Activated naive CD8-positive, alpha-beta T cell (primary cell): ENCODE measurements around the gene SRBD1.

Source experiments
- H3K27ac Mint-ChIP-seq: one replicate; pipeline ENCODE4 v1.8.0; 2021; ENCODE audit warnings: mixed read lengths
- H3K27me3 Mint-ChIP-seq: one replicate; pipeline ENCODE4 v1.8.0; 2021; ENCODE audit warnings: mixed read lengths
- H3K36me3 Mint-ChIP-seq: one replicate; pipeline ENCODE4 v1.8.0; 2021; ENCODE audit warnings: mixed read lengths
- H3K4me1 Mint-ChIP-seq: one replicate; pipeline ENCODE4 v1.8.0; 2021; ENCODE audit warnings: low read depth, mixed read lengths
- H3K4me3 Mint-ChIP-seq: one replicate; pipeline ENCODE4 v1.8.0; 2021; ENCODE audit warnings: mild to moderate bottlenecking, mixed read lengths
- H3K9me3 Mint-ChIP-seq: one replicate; pipeline ENCODE4 v1.8.0; 2021; ENCODE audit warnings: low read depth, mixed read lengths

SRBD1 gene

DNA sequence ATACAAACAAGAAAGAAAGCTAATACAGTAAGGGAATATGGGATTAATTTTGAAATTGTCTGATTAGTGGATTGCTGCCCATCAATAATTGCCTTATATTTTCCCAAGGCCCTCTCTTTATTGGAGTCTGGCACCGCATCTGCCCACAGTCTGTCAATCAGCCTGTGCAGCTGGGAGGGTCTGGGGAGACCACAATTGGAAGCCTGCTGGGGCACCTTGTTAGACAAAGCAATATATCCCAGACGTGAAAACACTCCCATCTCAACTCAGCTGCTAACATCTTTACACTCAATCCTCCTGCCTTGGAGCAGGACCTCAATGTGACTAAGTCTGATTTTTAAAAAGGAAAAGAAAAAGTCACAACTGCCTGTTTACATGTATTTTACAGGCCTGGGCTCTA is 258.6 kb downstream of the SRBD1 start:
- Mint-ChIP-seq H3K27ac (no peak overlapping the region), H3K9me3 (no peaks in the 10 kb centered on the region), H3K4me1 (no peaks in the 10 kb centered on the region), H3K4me3 (no peak overlapping the region), H3K27me3 (no peaks in the 10 kb centered on the region), H3K36me3 (no peaks in the 10 kb centered on the region)

DNA sequence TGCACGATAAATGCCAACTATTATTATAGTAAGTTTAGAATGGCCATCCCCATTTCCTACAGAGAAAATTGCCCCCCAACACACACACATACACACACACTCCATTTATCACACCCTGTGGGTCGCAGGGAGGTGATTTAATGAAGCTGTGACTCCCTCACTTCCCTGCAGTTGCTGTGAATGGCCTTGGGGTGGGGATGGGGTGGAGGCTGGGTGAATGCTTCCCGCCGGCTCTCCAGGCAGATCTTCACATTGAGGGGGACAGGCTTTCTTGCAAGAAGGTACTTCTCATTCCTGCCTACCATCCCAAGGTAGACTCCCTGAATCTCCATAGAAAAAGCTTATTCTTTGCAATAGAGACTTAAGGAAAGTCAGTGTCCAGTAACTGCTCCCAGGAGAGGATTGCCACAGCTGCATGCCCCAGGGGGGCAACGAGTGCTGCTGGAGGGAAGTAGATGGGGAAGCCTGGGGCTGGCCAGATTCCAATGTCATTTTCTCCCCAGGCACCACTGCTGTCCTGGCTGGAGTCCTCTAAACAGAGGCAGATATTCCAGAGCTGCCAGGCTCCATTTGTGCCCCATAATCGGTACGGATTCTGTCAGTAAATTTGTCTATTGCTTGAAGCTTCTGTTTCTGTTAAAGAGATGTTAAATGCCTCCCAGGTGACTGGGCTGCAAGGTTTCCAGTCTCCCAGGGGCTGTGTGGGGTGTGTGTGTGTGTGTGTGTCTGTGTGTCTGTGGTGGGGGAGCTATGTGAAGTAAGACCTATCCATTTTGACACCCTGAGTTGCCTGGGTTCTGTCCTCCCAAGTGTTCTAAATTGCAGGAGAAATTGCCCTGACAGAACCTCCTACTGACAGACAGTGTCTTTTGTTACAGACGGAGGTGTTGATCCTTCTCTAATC is 265.5 kb downstream of the SRBD1 start:
- Mint-ChIP-seq H3K9me3 (no peaks in the 10 kb centered on the region), H3K27me3 (peaks cover 1% of the 10 kb centered on the region), H3K4me3 (no peak overlapping the region), H3K4me1 (no peaks in the 10 kb centered on the region), H3K27ac (no peak overlapping the region), H3K36me3 (no peaks in the 10 kb centered on the region)

DNA sequence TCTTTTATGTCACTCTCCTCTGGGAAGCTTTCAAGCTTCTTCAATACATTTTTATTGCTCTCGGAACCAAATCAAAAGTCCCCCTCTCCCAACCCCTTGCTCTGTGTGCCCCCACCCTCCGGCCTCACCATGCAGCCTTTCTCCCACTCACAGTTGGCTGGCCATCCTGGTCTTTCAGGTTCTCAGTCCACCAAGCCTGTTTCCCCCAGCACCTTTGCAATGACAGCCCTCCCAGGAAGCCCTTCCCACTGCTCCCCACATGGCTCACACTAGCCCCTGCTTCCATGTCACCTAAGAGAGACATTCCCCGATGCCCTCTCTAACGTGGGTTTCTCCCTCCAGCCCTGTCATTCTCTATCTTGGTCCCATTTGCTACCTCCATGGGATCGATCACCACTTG is 266.6 kb downstream of the SRBD1 start:
- no peak overlapping the region for H3K4me3 Mint-ChIP-seq
- no peaks in the 10 kb centered on the region for H3K36me3 Mint-ChIP-seq
- no peak overlapping the region for H3K27ac Mint-ChIP-seq
- H3K4me1 Mint-ChIP-seq: no peaks in the 10 kb centered on the region
- H3K9me3 Mint-ChIP-seq: no peaks in the 10 kb centered on the region
- peaks cover 1% of the 10 kb centered on the region for H3K27me3 Mint-ChIP-seq

DNA sequence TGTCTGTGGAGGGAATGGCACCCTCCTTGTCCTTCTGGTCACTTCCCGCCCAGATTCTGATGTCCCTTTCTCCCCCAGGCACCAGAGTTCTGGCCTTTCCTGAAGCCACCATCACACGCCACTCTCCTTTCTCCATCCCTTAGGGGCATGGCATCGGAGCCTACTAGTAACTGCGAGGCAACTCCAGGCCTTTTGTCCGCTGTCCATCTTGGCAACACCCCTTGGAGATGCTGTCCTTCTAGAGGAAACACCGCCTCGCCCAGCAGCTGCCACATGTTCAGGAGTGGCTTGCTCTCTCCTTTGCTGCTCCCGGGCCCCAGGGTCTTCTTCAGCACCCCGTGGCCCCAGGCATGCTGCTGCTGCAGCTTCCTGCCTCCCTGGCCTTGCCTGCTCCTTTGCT is 267.0 kb downstream of the SRBD1 start:
- H3K27ac Mint-ChIP-seq: no peak overlapping the region
- H3K9me3 Mint-ChIP-seq: no peaks in the 10 kb centered on the region
- no peaks in the 10 kb centered on the region for H3K4me1 Mint-ChIP-seq
- H3K27me3 Mint-ChIP-seq: peaks cover 1% of the 10 kb centered on the region
- H3K4me3 Mint-ChIP-seq: no peak overlapping the region
- H3K36me3 Mint-ChIP-seq: no peaks in the 10 kb centered on the region

DNA sequence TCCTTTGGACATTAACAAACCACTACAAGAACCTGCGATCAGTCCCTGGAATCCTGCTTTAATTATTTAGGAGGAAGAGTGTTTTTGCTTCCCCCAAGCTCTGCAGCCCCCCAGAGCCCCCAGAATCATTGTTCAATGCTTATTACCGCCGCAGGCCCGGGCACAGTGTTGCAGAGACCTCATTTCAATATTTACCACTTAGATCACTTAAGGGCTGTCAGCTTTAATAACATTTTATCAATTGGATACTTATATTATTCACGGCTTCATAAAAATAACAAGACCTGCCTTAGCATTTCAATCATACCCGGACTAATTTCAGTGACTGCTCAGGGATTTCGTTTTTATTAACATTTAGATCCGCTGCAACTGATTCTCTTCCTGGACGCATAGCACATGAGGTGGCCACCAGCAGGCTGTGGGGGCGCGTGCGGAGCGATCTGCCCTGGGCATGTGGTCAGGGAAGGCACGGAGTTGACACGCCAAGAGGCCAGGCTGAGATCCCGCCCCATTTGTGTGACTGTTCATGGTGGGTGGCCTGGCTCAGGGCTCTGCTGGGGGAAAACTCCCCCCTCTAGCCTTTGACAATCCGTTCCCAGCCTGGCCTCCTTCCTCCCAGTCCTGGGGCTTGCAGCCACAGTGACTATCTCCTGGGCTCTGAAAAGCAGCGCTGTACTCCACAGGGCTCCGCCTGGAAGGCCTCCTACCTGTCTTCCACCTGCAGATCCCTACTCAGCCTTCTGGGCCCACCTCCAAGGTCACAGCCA is 267.6 kb downstream of the SRBD1 start:
- H3K4me3 Mint-ChIP-seq: no peak overlapping the region

DNA sequence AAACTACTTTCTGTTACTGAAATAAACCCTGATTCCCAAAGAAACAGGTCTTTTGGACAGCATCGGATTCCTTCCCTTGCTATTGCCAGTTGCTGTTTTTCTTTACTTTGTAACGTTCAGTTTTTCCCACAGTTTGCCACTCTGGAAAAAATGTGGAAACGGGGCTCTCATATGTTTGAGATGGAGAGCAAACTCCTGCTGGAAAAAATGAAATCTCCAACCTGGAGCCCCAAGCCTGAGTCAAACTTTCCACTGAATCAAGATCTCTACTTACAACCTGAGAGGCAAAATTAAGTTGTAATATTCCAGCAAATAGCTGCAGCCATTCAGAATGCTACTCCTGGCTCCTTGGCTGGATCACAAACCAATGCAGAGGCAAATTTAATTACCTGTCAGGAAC is 270.7 kb downstream of the SRBD1 start:
- no peak overlapping the region for H3K27ac Mint-ChIP-seq
- no peaks in the 10 kb centered on the region for H3K4me1 Mint-ChIP-seq
- peaks cover 1% of the 10 kb centered on the region for H3K27me3 Mint-ChIP-seq
- no peaks in the 10 kb centered on the region for H3K36me3 Mint-ChIP-seq
- no peak overlapping the region for H3K4me3 Mint-ChIP-seq
- no peaks in the 10 kb centered on the region for H3K9me3 Mint-ChIP-seq

More for the DNA sequence above, 267.6 kb downstream of the SRBD1 start:
- Mint-ChIP-seq H3K4me1 (no peaks in the 10 kb centered on the region), H3K36me3 (no peaks in the 10 kb centered on the region), H3K27me3 (peaks cover 1% of the 10 kb centered on the region), H3K27ac (no peak overlapping the region), H3K9me3 (no peaks in the 10 kb centered on the region)

DNA sequence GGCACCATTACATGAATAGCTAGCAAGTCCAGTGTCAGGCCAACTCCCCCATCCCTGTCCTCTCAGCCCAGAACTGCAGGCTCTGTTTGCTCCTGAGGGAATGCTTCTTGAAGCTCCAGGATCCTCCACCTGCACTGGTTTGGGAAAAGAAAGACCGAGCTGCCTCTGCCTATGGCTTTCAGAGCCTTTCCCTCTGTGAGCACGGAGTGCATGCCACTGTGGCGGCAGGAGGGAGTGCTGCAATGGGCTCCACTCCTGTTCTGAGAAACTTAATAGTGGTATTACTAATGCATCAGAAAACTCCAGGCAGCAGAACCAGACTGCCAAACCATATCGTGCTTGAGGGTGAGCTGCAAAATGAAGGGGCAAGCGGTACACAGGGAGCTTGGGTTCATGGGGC is 271.8 kb downstream of the SRBD1 start:
- H3K27me3 Mint-ChIP-seq: peaks cover under 1% of the 10 kb centered on the region
- H3K27ac Mint-ChIP-seq: no peak overlapping the region
- no peaks in the 10 kb centered on the region for H3K36me3 Mint-ChIP-seq
- H3K4me1 Mint-ChIP-seq: no peaks in the 10 kb centered on the region
- no peaks in the 10 kb centered on the region for H3K9me3 Mint-ChIP-seq
- no peak overlapping the region for H3K4me3 Mint-ChIP-seq
